Hepatocyte (in vitro differentiated cells): ENCODE measurements around the gene ZBTB42.

ENCODE experiments used
- CTCF ChIP-seq: fragments of 200-600 bp; sonication (generic); IDR thresholded peaks from 2 replicates; pipeline ENCODE4 v1.5.1; 2016; ENCODE audit warnings: antibody characterized with exemption, mild to moderate bottlenecking; ENCODE audit not compliant: poor library complexity
- EZH2 ChIP-seq: fragments of 200-600 bp; sonication (generic); IDR thresholded peaks from 2 replicates; pipeline ENCODE4 v1.6.1; 2016; ENCODE audit warnings: antibody characterized with exemption, mild to moderate bottlenecking, borderline replicate concordance
- EZH2phosphoT487 ChIP-seq: fragments of 200-600 bp; sonication (generic); IDR thresholded peaks from one replicate; pipeline ENCODE4 v1.6.1; 2018; ENCODE audit warnings: antibody characterized with exemption, mild to moderate bottlenecking, low read depth, moderate library complexity; ENCODE audit not compliant: unreplicated experiment, severe bottlenecking

DNA sequence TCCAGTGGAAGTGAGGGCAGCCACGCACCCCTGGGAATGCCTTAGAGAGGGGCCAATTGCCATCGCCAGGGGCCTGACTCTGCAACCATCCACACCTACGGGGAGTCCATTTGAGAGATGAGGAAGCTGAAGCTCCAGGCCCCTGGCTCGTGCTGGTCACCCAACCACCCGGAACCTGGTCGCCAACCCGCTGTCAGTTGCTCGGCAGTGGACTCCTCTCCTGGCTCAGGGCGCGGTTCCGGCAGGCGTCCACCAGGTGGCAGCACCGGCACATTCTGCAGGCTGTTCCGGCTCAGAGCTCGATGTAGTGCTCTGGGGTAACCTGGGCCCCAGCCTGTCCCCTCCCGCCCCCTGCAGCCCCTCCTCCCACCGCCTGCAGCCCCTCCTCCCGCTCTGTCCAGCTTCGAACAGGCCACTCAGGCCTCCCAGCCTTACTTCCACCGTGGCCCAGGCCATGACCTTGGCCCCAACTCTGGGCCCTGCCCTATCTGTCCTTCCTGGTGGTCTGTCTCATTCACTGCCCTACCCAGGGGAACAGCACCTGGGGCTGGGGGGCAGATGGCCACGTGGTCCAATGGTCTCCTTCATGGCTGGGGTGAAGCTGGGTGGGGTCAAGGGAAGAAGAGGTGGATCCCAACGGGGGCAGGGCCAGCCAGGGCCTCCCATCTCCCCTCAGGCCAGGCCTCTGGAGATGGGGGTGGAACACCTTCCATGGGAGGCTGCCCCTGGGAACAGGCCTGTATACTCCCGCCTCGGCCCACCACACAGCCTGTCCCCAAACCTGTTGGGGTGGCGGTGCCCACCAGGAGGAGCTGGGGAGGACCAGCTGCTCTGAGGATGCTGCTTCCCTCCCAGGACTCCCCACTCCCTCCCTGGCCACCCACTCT lies 32.2 kb upstream of the ZBTB42 start:
- TF ChIP-seq CTCF (peak; percentile 92), EZH2 (no peak), EZH2phosphoT487 (no peak)
